HG03103 (cell line): ENCODE results near the gene FXR2.
"Not testable (repeated sequence)": the region's sequence is repeated elsewhere in the genome, so short reads cannot be mapped to it uniquely, and the experiment has no call there.

Experiments used
- ATAC-seq: cut with Tn5 transposase; IDR thresholded peaks from one replicate; pipeline ENCODE4 v1.9.1; 2021; ENCODE audit warnings: low read depth; ENCODE audit not compliant: unreplicated experiment

FXR2 gene

DNA sequence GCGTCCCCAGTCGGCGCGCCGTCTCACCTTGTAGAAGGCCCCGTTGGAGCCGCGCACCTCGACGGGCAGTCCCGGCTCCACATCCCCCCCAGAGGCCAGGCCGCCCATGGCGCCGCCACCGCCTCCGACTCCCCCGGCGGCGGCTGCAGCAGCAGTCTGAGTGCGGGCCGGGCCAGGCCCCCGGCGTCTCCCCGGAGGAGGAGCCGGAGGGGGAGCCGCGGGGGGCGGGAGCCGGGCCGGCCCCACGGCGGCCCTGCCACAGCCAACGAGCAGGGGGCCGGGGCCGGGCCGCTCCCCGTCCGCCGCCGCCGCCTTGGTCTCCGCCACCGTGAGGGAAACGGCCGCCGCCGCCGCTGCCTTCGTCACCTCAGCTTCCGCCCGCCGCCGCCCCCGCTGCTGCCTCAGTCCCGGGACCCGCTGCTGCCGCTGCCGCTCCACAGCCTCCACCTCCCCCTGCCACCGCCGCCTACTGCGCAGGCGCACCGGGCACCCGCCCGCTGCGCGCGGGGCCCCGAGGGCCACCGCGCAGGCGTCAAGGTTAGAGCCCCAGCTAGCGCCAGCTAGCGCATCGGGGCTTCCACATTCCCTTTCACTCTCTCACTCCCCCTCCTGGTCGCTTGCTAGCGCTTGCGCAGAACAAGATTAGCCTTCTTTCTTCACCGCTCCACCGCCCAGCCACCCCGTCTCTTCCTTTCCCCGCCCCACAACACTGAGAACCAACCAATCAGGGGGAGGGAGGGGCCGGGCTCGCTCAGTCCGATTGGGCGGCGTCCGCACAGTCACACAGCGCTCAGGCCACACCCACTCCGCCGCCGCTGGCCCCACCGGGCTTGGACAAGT, at the start of gene FXR2:
Gene FXR2, minus strand, starts transcription at position 473 of the 840 bp plus-strand sequence. Its CDS starts 365 bp downstream, at position 108.
- peak; percentile 79 for ATAC-seq

DNA sequence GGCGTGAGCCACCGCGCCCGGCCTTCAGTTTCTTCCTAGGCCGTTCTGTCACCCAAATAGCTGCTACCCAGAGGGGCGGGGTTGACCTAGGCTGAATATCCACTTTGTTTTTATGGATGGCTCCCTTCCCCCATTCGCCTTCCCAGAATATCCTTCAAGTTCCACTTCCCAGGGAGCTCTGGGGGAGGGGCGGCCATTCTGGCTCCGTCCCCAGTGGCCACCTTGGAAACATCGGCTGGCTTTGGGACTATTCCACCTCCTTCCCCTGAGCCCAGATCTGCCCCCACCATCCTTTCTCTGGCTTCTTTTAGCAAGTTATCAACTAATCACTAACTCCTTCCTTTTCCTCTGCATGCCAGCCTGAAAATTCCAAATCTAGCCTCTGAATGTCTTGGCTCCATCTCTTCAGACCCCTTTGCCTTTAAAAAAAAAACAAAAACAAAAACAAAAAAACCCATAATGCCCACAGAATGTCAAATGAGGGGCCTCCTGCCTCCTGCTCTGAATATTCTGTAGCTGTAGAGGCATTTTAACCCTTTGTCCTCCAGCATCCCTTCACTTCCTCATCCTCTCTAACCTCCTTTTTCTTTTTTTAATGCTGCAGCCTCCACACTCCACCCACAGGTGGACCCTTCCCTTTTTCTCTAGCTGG, 42.4 kb upstream of the FXR2 start:
- ATAC-seq = no peak

DNA sequence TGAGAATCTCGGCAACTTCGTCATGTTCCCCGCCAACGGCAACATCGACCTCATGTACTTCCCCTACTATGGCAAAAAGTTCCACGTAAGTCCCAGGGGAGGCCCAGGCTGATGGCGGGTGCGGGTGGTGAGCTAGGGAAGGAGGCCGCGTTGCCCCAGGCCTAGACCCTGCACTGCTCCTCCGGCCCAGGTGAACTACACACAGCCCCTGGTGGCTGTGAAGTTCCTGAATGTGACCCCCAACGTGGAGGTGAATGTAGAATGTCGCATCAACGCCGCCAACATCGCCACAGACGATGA, 40.8 kb upstream of the FXR2 start:
- no peak for ATAC-seq

DNA sequence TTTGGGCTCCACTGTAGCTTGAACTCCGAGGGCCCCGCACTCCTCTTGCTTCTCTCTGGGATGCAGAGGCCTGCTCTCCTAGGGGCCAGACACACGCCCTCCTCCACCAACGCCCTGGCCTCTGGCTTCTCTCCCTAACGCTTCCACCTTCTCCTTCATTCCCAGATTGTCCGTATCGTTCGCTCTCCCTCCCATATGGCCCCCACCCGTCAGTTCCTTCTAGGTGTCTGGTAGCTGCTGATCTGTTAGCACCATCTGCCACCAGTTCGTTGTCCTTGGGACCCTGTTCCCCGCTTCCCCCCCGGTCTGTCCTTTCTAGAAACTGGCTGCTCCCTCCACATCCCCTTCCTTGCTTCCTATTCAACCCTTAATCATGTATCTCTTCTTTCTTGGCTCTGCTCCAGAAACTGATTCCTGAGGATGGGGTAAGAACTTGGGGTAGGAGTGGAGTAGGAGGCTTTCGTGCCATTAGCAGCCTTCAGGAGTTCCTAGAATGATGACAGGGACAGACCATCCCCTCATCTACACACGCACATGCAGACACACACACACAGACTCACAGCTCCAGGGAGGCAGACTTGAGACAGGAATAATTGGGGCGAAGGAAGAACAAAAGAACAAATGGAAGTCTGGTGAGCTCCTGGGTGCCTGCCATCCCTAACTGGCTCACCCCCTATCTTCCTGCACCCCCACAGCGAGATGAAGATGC, 40.3 kb upstream of the FXR2 start:
- no peak for ATAC-seq

DNA sequence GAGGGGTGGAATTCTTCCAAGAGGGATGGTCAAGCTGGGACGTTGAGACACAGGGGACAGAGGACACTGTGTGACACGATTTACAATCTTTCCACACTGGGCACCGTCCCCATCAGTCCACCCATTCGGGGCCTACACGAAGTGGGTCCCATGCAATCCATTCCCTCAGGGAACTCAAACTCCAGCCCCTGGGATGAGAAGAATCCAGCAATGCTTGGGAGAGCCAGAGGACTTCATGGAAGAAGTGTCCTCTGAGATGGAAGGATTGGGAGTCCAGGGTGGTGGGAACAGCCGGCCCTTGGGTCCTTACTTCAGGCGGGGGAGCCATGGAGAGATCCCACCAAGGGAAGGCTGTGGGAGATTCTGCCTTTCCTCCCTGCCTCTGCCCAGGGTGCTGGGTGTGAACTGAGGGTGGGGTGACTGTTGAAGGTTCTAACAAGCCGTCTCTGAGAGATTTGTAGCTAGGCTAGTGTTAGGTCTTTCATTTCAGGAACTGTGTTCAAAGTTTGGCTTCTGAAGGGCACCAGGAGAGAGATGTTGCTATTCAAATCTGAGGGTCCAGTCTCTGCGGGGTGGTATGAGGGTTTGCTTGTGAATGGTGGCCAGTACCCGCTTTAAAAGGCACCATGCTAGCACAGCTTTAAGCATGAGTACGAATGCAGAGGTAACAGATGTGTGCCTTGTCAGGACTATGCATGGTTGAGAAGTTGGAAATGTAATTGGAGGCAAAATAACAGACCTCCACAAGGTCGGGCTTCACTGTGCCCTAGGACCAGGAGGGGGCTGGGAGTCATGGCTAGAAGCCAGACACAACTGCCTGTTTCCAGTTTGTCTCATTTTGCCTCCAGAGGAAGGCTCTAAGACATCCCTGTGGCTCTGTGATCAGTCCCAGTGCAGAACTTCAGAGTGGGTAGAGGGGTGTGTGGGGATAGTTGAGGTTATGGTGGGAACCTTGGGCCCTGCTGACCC, 38.0 kb upstream of the FXR2 start:
- no peak for ATAC-seq

DNA sequence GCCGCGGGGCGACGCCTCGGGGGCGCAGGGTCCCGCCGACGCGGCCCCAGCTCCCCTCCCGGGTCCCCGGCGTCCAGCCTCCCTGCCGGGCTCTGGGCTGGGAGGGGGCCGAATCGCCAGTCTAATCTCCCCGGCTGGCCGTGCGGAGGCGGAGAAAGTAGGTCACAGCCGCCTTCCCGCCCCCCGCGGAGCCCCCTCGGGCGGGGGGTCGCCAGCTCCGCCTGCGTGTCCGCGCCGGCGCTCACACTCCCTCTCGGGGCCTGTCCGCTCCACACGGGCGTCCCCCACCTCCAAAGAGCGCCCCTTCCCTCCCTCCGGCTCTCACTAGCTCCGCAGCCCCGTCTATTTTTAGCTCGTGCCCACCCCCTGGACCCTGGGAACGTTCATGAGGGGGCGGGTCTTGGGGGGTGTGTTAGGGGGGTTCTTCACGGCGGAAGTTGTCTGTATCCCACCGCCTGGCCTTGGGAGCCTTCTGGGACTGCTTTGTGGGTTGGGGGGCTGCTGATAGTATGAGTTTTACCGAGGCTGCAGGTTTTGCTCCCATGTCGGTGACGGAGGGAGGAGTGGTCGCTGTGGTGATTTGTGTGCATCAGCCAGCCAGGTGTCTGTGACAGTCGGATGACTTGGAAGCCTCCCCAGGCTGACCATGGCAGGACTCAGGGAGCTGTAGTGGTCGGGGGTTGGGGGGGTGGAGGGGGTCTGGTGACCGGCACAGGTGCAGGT, 37.1 kb upstream of the FXR2 start:
- ATAC-seq = no peak

DNA sequence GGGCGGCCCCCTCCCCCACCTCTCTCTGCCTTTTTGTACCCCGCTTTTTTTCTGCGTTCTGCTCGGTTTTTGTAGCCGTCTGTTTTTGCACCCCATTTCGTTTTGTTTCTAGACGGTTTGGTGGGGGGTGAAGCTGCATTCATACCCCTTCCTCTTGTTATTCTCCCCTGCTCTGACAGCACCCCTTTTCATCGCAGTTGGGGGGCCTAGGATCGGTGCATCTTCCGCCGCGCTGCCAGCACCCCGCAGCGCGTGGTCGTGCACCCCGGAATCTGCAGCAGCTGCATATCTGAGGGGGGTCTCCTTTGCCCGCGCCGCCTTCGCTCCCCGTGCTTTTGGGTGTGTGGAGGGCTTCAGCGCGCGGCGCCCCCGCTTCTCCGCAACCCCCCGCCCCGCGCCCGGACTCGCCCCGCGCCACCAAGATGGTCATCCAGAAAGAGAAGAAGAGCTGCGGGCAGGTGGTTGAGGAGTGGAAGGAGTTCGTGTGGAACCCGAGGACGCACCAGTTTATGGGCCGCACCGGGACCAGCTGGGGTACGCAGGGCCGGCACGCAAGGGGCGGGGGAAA, 36.5 kb upstream of the FXR2 start:
- no peak for ATAC-seq

DNA sequence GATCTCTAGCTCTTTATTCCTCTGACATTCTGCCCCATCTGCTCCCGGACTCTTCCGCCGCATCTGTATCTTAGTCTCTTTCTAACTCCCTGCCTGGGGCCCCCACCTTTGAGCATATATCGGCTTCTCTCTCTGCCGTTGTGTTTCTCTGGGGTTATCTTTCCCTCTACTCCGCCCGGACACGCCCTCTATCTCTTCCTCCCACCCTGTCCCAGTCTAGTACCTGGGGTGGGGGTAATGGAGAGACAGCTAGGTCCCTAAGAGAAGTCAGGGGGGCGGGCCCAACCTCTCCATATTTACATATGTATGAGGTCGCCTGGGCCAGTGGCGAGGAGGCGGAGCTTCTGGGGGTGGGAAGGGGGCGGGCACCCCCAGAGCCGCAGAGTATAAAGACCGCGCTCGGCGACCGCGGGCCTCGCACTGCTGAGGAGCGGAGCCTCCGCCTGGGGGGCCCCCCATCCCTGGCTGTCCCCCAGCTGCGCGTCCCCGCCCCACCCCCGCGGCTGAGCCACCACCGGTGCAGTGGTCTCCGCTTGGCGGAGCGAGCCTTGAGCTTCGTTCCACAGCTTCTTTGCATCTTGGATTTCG, 35.9 kb upstream of the FXR2 start, which contains the start of gene ATP1B2:
Gene ATP1B2, plus strand, starts transcription at position 418 of the 588 bp plus-strand sequence. CDS start 593 bp downstream, outside the sequence.
- no peak for ATAC-seq

DNA sequence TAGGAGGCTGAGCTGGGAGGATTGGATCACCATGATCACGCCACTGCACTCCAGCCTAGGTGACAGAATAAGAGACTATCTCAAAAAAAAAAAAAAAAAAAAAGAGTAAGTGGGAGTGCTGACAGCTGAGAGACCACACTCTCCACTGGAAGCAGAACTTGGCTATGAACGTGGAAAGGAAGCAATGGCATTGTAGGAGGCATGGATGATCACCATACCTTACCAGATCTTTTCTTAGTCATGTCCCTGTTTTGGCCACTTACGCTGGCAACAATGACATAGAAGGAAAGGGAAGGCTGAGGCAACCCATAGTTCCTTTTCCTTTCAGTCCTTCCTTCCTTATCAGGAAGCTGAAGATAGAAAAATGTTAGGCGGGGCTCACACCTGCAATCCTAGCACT, 32.3 kb upstream of the FXR2 start:
- ATAC-seq = no peak

DNA sequence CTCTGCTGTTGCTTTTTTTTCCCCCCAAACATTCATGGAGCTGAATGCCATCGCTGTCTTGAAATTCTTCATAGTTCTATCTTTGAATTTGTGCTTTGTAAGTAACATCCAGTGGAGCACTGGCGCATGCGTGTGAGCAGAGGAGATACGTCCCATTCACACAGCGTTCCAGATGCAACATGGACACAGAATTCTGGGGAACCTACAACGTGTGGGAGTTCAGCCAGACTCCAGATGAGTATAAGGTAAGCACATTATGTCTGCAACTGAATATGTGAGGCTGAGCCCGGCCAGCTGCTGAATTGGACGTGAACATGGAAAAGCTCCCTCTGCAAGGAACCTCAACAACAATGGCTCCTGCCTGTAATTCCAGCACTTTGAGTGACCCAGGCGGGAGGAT, 31.8 kb upstream of the FXR2 start:
- ATAC-seq = no peak

DNA sequence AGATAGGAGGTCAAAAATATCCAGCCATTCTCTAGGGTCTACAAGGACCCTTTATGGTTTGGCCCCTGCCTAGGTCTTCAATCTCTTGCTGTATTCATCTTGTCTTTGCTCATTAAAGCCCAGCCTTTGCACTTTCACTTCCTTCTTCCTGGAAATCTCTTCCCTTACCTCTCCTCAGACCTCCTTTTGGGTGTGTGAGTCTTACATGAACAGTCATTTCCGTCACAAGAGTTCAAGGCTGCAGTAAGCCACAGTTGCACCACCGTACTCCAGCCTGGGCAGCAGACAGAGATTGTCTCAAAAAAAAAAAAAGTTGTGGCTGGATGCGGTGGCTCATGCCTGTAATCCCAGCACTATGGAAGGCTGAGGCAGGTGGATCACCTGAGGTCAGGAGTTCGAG, 30.1 kb upstream of the FXR2 start:
- ATAC-seq = no peak

DNA sequence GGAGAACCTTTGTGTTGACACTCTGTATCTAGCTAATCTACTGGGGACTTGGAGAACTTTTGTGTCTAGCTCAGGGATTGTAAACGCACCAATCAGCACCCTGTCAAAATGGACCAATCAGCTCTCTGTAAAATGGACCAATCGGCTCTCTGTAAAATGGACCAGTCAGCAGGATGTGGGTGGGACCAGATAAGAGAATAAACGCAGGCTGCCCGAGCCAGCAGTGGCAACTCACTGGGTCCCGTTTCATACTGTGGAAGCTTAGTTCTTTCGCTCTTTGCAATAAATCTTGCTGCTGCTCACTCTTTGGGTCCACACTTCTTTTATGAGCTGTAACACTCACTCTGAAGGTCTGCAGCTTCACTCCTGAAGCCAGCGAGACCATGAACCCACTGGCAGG, 26.9 kb upstream of the FXR2 start:
- ATAC-seq = not testable (repeated sequence)

DNA sequence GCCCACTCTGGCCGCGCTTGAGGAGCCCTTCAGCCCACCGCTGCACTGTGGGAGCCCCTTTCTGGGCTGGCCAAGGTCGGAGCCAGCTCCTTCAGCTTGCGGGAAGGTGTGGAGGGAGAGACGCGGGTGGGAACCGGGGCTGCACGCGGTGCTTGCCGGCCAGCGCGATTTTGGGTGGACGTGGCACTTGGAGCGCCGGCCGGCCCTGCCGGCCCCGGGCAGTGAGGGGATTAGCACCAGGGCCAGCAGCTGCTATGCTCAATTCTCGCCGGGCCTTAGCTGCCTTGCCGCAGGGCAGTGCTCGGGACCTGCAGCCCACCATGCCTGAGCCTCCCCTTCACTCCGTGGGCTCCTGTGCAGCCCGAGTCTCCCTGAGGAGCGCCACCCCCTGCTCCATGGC, 26.1 kb upstream of the FXR2 start:
- ATAC-seq = no peak

DNA sequence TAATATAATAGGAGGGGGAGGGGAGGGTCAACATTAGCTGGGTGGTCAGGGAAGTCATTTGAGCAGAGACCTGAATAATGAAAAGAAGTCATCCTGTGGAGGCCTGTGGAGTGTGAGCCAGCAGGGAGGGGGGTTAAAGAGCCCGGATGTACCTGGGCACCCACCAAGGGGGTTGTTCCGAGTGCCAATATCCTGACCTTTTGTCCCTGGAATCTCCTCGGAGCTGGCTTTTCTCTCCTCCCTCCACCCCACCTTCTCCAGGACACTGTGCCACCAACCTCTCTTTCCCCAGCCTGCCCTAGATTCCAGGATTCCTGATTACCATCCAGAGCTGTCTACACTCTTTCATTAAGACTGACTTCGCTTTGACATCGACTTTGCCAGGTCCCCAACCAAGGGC, 21.5 kb upstream of the FXR2 start:
- ATAC-seq = no peak

DNA sequence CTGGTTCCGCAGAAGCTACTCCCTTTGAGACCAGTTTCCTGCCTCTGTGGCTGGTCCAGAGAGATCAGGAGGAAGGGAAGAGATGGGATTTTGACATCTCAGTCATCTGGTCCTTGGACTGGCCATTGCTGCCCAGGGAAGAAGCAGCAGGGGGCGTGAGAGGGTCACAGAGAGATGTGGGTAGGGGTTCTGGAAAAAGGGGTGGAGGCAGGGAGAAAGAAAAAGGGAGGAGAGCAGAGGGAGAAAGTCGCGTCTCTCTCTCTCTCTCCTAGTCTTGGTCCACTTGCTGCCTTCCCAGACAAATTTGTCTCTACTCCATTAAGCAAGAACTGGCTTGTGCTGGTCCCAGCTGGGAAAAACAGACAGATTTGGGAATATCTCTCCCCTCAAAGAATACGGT, 19.7 kb upstream of the FXR2 start:
- ATAC-seq = no peak

DNA sequence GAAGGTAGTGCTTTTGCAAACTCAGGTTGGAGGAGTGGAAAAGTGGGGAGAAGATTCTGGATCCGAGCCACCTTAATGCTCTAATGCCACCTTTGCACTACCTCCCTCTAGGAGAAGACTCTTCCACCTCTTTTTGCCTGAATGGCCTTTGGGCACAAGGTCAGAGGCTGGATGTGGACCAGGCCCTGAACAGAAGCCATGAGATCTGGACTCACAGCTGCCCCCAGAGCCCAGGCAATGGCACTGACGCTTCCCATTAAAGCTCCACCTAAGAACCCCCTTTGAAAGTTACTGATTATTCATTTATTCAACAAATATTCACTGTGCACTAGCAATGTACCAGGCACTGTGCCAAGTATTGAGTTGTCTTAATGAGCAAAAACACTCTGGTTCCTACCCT, 18.4 kb upstream of the FXR2 start:
- no peak for ATAC-seq

DNA sequence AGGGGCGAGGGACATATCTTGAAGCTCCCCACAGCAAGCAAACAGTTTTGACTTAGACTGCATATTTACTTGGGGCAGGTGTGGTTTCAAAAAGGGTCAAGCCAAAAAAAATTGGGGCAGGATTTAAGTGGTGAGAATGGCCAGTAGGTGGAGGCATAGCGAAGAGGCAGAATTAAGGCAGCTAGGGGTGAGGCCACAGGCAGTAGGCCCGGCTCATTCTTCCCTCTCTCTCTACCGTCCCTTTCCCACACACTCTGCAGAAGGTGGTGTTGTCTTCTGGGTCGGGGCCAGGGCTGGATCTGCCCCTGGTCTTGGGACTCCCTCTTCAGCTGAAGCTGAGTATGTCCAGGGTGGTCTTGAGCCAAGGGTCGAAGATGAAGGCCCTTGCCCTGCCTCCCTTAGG, 17.8 kb upstream of the FXR2 start:
- ATAC-seq = no peak

DNA sequence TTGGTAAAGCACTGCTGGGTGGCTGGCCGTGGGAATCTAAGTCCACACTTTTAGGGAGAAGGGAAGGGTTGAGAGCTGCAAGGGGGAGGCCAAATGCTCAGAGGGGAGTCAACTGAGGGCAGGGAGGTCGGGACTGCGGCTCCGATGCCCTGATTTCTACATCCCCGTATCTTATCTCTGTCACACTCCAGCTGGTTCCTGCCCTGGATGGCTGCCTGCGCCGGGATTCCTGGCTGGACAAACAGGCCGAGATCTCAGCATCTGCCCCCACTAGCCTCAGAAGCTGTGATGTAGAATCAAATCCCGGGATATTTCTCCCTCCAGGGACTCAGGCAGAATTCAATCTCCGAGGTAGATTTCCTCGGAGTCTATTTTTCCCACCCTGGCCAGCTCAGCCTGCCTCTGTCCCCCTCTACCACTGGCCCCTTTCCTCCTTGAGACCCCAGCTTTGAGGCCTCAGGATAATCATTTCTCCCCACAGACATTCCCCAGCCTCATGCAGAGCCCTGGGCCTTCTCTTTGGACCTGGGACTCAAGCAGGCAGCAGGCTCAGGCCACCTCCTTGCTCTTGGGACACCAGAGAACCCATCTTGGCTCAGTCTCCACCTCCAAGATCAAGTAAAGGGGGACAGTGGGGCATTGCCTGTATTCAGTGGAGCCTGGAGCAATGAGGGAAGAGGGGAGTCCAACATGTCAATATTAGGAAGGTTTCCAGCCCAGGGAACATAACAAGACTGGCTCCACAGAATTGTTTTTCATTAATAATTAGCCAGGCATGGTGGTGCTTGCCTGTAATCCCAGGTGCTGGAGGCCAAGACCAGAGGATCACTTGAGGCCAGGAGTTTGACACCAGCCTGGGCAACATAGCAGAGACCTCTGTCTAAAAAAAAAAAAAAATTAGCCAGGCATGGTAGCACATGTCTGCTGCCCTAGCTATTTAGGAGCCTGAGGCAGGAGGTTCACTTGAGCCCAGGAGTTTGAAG, 17.0 kb upstream of the FXR2 start:
- ATAC-seq = no peak
